ENCODE results near the gene FAM124B.
A peak's percentile ranks its signal among the peaks of the same experiment; 100 is the strongest.

FAM124B gene, protein sequence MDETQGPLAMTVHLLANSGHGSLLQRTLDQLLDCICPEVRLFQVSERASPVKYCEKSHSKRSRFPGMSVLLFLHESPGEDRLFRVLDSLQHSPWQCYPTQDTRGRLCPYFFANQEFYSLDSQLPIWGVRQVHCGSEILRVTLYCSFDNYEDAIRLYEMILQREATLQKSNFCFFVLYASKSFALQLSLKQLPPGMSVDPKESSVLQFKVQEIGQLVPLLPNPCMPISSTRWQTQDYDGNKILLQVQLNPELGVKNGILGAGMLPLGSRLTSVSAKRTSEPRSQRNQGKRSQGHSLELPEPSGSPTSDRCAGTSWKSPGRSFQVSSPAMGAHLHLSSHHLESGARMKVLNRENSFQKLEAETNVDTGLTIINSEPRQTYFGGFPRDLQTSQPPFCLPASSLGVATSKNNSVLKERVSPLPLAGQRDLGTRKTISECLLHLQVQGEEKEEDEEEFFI

DNA sequence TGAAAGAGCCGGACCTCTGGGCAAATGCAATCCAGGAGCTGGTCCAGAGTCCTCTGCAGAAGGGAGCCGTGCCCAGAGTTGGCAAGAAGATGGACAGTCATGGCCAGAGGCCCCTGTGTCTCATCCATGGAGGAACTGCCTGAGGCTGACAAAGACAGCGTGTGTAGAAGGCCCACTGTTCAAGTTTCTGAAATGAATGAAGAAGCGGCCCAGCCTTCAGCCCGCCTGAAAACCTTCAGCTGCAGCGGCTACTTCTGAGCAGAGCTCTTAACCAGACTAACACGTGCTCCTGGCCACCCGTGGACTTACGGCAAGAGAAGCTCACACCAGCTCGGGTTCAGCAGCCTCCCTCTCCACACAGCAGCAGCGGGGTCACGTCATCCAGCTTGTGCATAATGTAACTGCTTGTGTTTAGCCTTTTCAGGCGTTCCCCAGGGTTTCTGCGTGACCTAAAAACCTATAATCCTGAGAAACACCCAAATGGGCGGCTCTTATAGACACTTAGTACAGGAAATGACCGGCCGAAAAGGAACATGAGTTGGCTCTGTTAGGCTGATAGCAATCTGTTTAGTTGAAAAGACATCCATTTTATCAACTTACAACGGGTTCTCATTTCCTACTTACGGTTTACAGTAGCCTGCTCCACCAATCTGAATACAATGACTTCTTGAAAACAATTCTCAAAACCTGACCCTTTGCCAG, at the start of gene FAM124B:
Gene FAM124B, minus strand, starts transcription at position 467 of the 702 bp plus-strand sequence. Its CDS starts 339 bp downstream, at position 128.
- DNase-seq, result peak; percentile 54

DNA sequence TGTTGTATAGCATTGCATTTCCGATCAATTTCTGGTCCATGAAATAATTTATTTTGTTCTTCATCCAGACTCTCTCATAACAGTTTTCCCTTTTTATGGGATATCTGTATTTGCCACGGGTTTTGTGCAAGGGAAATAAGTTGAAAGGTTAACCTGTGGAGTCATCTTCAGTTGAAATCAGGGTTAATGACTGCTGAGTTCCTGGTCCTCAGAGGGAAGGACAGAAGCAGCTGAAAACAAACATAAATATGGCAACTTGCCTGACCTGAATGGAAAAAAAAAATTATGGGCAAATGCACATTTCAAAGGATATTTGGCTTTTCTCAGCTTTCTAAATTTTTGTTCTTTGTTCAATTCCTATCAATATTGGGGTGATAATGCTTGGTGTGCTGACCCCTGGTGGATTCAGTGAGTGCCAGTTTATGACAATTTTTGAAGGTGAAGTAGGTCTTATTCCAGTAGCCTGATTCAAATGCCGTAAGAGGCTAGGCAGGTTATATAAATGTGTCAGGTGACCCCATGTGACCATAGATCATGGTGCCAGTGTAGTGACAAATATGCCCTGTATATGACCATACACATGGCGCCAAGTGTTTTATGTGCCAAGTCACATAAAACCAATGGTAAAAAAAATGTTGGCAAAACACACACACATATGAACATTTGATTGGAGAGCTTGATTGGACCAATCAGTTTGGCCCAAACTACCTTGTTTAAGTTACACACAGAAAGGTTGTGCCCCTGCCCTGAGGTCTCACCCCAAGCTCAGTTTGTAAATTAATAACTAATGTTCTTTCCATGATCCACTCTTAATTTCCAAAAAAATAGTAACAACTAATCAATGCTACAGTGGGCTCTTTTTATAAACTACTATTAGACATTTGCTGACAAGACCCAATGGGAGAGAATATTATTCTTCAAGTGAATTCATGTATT, 47.6 kb upstream of the FAM124B start:
- peak; percentile 4 for DNase-seq

DNA sequence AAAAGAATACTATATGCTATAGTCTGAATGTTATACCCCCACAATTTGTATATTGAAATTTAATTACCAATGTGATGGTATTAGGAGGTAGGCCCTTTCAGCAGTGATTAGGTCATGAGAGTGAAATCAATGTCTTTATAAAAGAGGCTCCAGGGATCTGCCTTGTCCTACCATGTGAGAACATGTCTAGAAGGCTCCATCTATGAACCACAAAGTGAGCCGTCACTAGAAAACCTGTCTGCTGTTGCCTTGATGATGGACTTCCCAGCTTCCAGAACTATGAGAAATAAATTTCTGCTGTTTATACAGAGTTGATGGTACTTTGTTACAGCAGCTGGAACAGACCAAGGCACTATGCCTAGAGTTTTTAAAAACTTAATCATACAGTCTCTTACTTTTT, 46.3 kb upstream of the FAM124B start:
- DNase-seq, result no peak

DNA sequence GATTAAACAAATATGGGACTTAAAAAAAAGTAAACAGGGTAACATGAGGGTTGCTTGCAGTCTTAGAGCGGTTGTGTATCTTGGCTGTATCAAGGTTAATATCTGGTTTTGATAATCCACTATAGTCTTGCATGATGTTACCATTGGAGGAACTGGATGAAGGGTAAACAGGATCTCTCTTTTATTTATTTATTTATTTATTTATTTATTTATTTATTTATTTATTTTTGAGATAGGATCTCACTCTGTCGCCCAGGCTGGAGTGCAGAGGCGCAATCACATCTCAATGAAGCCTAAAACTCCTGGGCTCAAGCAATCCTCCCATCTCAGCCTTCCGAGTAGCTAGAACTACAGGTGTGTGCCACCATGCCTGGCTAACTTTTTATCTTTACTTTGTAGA, 42.9 kb upstream of the FAM124B start:
- no peak for DNase-seq

DNA sequence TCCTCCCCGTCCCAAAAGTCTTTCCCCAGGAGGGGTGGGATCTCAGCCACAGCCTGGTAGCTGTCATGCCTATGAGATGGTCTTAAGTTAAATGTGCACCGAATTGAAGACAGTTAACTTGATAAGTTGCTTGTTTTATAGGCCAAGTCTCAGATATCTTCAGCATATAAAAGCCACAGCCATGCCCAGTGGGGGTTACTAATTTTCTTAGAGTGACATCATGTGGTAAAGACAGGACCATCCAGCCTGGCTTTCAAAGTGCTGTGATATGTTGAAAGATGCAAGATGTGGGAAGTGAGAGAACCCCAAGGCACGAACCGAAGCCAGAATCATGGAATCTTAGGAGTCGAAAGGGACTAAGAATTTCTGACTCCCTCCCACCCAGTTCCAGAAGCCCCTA, 42.1 kb upstream of the FAM124B start:
- DNase-seq, result no peak

DNA sequence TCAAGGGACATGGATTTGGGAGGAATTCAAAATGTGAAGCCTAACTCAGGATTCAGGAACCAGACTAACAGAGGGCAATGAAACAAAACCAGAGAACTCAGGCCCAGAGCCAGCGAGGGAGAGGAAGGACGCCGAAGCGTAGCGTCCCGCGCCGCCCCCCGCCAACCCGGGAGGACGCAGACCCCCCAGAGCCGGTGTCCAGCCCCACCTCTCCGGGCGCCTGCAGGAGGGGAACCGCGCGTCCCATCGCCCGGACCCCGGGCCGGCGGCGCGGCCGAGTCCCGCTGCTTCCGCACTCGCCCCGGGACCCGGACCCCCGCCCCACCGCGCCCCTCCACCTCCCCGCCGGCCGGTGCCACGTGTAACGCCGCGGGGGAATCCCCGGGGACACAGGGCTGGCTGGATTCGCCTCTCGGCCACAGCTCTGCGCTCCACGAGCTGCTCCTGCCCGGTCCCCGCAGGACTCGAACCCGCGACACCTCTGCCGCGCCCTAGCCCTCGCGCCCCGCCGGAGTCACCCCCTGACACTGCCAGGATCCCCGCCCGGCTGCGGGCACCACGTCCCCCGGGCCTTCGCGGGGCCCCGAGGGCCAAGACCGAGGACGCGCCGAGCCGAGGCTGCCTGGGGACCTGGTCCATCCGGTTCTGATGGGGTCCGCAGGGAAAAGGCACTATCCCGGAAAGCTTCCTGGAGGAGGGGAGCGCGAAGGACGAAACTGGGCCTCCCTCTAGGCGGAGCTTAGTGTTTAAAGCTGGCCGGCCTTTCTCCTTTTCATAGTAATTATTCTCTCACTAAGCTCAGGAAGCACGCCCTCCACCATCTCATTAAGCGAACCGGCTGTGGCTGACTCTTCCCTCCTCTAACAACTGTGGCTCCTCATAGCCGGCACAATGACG, 40.4 kb upstream of the FAM124B start:
- no peak for DNase-seq

DNA sequence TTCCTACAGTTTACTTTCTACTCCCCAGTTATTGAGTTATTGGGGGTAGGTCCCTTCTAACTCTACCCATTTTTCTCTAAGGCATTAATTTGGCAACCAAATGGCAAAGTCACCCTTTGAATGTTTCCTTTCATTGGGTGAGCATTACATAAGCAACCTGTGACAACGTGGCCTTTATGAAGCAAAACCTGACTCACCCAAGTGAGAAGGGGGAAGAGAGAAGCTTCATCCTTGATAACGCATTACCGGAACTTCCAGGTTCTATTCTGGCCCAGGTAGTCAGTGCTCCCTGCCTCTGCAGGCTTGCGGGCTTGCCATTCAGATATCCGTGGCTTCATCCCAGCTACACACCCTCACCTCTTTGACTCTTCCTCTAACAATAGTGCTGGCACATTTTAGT, 39.1 kb upstream of the FAM124B start:
- DNase-seq, result no peak

DNA sequence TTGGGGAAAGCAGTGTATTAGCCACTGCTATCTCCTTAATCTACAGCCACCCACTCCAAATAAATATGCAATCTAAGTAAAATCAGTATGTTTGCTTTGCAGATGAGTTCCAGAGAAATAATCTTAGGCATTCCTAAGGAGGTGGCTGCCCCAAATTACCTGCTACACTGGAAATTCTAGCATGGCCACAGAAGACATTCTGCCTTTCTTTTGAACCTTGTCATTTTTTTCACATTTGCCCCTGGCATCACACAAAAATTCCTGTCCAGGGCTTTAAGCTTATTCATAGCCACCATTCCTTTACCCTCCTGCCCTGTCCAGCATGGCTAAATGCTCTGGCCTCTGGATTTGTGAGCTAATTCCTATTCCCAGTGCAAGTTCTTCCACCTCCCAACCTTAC, 36.8 kb upstream of the FAM124B start:
- no peak for DNase-seq

DNA sequence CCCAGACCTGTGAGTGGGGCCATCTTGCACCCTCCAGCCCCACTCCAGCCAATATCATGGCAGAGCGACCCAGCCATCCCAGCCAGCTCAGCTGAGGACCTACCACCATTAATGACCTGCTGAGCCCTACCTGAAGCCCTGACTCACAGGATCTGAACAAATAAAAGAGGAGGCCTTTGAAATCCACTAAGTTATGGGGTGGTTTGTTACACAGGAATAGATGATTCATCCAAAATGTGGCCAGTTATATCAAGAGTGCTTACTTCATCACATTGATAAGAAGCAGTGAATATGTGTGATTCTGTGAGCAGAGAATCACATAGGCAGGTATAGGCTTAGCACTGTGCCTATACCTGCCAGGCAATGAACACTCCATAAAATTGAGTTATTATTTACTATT, 34.7 kb upstream of the FAM124B start:
- no peak for DNase-seq

DNA sequence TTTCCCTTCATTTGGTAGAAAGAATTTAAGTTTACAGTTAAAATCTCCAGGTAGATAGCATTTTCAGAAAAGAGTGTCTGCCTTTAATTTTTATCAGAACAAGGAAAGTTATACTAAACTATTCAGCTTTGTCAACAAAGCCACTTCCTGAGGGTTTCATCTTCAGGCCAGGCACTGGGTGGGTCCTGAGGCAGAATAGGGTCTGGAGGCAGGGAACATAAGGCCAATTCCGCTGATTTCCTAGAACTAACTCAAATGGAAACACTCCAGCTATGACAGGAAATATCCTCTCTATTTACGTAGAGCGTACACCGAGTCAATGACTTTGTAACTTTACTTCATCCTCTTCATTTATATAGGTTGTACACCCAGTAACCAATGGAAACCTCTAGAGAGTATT, 32.7 kb upstream of the FAM124B start:
- no peak for DNase-seq

DNA sequence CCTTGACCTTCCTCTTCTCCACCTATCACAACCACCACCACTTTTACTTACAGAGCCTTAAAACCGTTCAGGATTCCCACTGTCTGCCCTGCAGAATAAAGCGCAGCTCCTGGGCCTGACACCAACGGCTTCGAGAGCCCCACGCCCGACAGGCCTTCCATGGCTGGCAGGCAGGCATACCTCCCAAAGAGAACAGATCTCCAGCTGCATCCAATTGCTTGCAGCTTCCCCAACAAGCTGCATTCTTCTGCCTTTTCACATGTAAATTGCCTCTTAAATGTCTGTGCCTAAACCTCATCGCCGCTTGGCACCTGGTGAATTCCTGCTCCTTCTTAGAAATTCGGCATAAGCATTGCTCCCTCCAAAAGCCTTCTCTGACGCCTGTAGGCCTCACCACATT, 31.5 kb upstream of the FAM124B start:
- DNase-seq, result no peak

DNA sequence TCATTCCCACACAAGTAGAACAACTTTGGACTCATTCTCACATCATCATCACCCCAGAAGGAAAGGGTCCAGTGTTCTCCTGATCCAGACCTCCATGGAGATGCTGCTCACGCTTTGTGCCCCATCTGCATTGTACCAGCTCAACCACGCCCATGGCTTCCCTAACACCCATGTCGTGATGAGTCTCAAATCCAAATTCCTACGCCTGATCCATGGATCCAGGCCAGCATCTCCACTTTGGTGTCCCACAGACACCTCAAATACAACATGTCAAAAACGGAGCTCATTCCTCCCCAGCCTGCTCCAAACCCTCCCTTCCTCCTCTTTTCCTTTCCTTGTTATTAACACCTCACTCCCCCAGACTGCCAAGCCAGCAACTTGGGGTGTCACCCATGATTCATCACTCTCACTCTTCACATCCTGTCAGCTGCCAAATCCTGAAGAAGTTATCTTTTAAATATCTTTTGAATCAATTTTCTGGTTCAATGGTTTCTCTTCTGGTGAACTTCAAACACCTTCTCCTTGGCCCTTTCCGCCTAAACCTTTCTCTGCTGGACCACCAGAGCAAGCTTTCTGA, 30.2 kb upstream of the FAM124B start:
- no peak for DNase-seq

DNA sequence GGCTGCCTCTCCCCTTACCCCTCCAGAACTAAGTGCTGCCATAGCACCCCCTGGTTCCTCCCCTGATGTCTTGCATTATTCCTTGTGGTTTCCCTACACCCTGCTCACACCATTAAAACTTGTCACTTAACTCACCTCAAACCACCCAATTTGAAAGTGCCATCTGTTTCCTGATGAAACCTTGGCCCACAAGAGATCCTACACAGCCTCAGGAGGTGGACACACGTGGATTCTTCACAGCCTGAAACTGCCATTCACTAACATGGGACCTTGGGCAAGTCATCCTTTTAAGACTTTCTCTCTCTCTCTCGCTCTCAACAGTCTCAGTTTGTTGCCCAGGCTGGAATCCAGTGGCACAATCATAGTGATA, 27.5 kb upstream of the FAM124B start:
- no peak for DNase-seq

DNA sequence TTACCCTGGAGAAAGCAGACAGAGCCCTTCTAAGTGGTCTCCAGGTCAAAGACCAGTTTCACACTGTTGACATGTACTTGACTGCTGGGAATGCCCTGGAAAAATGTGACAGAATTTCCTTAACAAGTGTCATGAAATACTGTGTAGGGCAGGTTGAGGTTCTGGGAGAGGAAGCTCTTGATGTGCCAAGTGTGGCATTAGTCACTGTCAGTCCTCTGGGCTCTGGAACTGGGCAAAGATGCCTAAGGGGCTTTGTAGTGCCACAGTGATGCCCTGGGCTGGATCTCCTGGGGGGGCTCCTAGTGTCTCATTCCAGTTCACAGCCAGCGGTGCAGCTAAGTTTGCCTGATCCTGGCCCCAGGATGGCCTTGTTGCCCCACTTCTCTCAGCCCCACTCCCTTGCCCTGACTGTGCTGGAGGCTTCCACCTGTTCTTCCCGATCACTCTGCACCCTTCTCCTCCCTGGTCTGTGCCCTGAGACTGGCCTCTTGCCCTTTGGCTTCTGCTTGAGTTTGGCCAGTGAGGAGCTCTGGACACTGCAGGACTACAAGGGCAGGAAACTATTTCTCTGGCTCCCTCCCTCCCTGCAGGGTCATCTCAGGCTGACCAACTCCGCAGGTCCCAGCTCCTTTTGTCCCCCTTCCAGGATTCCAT, 27.0 kb upstream of the FAM124B start:
- DNase-seq, result no peak

DNA sequence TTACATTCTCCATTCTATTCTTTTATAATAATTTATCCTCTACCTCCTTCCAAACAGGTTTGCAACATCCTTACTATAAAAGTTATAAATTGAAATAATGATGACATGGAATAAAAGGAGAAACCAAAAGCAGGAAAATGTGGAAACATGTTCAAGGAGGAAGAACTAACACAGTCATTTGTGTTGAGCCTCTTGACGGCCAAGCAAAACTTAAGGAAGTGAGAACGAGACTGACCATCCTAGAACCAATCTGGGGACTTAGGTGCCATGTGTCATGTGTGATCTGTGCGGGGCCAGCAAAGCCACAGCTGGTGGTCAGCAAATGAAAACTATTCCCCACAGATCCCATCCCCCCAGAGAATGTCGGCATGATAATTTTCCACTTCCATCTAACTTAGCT, 25.6 kb upstream of the FAM124B start:
- no peak for DNase-seq

DNA sequence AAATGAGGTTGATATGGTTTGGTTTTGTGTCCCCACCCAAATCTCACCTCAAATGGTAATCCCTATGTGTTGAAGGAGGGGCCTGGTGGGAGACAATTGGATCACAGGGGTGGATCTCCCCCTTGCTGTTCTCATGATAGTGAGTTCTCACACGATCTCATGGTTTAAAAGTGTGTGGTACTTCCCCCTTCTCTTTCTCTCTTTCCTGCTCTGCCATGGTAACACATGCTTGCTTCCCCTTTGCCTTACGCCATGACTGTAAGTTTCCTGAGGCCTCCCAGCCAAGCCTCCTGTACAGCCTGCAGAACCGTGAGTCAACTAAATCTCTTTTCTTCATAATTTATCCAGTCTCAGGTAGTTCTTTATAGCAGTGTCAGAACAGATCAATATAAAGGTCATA, 24.7 kb upstream of the FAM124B start:
- no peak for DNase-seq

DNA sequence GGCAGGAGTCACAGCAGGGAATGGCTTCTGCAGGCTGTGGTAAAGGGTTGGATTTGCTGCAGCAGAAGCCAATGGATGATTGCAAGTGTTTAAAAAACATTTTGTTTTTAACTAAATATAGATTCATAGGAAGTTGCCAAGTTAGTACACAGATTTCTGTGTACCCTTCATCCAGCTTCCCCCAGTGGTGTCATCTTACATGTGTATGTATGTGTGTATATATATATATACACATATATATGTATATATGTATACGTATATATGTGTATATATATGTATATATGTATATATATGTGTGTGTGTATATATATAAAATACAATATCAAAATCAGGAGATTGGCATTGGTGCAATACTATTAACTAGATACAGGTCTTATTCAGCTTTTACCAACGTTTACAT, 19.2 kb upstream of the FAM124B start:
- DNase-seq, result no peak

DNA sequence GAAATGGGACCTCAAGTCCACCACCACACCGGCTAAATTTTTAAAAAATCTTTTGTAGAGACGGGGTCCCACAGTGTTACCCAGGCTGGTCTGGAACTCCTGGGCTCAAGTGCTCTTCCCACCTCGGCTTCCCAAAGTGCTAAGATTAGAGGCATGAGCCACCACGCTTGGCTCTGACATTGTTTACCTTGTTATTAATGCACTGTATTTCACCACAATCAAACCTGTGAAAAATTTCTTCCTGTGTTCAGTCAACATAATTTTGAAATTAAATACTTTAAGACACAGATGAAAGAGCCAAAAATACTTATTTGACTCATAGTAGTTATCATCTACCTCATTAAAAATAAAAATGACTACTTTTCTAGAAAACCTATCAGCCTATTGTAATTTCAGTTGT, 16.0 kb upstream of the FAM124B start:
- no peak for DNase-seq

DNA sequence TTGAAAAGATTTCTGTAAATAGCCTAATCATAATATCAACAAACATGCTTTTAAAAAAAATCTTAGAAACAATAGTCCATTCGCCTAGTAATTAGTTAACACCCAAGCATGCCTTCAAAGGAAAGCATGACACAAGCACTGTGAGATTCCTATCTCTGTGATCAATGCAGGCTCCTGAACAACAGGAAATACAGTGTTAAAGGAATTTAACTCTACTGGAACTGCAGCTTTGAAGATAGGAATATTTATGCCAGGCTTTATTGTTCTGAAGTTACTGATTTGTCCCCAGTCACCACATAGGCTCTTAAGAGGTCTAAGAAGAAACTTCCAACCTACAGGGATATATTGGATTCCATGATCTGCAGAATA, 15.4 kb upstream of the FAM124B start:
- DNase-seq, result no peak

DNA sequence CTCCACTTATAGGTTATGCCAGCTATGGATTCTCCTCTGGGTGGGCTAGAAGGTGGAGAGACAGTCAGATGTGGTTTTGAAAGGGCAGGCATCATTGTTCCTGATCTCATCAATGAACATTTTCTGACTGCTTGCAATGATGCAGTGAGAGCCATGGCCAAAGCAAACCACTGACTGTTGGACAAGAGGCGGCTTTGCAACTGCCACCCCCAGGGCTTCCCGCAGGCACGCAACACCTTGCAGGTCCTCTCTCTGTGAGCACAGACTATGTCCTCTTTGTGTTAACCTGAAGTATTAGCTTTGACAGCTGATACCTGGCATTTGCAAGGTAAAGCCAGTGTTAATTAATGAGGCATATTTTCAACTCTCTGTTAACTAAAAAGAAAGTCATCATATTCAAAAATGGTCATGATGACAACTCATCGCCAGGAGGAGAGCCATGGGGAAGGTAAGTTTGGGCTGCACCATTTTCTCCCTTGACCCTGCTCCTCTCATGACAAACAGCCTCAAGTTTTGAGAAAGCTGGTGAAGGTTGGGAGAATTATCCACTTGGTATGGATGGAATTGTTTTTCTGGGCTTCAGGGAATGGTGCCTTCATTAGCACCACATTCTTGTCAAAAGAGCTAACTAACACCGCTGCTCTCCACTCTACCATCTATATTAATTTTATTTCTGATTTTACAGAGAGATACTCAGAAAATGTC, 14.9 kb upstream of the FAM124B start:
- no peak for DNase-seq

DNA sequence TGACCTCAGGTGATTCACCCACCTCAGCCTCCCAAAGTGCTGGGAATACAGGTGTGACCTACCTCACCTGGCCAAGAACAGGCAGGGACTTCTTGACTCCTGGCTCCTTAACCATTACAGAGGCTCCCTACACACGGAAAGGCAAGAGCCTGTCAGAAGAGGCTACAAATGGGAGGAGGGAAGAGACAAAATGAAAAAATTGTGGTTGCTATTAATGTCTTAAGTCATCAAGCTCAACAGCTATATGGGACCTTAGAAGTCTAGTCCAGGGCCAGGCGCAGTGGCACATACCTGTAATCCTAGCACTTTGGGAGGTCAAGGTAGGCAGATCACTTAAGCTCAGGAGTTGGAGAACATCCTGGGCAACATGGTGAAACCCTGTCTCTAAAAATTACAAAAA, 11.5 kb upstream of the FAM124B start:
- DNase-seq, result no peak
